HG02798 (cell line): ENCODE data around the gene SLC16A4.
"Not testable (repeated sequence)": the region's sequence is repeated elsewhere in the genome, so short reads cannot be mapped to it uniquely, and the experiment has no call there.

Experiments
- ATAC-seq: cut with Tn5 transposase; IDR thresholded peaks from one replicate; pipeline ENCODE4 v1.9.1; 2021; ENCODE audit warnings: mild to moderate bottlenecking; ENCODE audit not compliant: unreplicated experiment, poor library complexity

The SLC16A4 gene

DNA sequence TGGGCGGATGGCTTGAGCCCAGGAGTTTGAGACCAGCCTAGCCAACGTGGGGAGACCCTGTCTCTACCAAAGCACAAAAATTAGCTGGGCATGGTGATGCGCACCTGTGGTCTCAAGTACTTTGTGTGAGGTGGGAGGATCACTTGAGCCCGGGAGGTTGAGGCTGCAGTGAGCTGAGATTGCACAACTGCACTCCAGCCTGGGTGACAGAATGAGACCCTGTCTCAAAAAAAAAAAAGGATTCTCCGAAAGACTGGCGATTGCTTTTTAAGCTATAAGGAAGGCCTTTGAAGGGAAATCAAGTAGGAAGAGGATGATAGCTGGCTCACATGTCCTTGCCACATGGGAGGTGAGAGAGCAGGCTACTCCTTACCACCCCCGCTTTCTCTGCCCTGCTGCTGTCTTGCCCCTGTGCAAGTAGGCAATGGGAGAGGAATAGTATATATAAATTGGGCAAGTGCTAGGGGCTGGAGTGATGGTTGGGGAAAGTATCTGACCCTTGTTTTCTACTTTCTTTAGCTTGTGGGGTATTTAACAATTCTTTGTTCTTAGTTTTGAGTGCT lies 20.4 kb upstream of the SLC16A4 start:
- ATAC-seq, result no peak

DNA sequence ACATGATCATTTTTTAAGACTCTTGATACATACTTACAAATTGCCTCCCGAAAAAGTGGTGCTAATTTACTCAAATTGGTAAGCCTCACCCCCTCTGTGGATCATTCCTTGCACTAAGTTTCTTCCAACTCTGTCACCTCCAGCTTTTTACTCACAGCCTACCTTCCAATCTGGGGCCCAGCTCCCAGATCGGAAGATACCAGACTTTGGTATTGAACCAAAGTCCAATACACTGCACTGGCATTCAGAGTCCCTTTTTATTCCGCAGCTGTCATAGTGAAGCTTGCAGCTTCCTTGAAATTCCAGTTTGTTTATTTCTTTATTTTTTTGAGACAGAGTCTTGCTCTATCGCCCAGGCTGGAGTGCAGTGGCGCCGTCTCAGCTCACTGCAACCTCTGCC lies 18.5 kb upstream of the SLC16A4 start:
- ATAC-seq, result no peak

GRCh38 chr1:110408488-110408887 lies 17.7 kb upstream of the SLC16A4 start:
- no peak for ATAC-seq

- peak; percentile 91 for ATAC-seq
Measured at GRCh38 chr1:110407260-110408210, 16.7 kb upstream of the SLC16A4 start, which contains the start of gene LAMTOR5. Gene LAMTOR5 (minus strand): TSS chr1:110407694. CDS start chr1:110407620, 74 bp downstream.

GRCh38 chr1:110406407-110406806 lies 15.6 kb upstream of the SLC16A4 start:
- not testable (repeated sequence) for ATAC-seq

- ATAC-seq, result no peak
Measured at GRCh38 chr1:110404401-110404800, 13.6 kb upstream of the SLC16A4 start.

DNA sequence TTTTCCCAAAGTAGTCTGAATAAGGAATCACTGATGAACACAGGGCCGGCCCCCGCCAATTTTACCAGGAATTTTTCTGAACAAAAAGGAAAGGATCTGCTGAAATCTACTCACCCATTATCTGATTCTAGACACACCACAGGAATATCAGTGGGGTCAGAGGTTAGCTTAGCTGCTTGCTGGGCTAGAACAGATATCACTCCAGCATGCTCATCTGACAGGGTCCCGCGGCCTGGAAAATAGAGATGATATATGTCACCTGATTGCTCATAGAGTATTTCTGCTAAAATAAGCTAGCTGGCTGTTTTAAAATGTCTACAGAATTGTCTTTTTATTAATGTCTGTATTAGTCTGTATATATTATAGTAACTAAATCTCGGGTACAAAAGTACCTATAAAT lies 13.0 kb upstream of the SLC16A4 start:
- no peak for ATAC-seq

DNA sequence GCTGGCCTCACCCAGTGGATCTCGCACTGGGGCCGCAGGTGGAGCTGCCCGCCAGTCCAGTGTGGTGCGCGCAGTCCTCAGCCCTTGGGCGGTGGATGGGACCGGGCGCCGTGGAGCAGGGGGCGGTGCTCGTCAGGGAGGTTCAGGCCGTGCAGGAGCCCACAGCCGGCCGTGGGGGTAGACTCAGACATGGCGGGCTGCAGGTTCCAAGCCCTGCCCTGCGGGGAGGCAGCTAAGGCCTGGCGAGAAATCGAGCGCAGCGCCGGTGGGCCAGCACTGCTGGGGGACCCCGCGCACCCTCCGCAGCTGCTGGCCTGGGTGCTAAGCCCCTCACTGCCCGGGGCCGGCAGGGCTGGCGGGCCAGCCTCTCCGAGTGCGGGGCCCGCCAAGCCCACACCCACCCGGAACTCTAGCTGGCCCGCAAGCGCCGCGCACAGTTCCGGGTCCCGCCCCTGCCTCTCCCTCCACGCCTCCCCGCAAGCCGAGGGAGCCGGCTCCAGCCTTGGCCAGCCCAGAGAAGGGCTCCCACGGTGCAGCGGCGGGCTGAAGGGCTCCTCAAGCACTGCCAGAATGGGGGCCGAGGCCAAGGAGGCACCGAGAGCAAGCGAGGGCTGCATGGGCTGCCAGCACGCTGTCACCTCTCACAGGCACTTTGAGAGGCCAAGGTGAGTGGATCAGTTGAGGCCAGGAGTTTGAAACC lies 5.6 kb upstream of the SLC16A4 start:
- ATAC-seq, result not testable (repeated sequence)

DNA sequence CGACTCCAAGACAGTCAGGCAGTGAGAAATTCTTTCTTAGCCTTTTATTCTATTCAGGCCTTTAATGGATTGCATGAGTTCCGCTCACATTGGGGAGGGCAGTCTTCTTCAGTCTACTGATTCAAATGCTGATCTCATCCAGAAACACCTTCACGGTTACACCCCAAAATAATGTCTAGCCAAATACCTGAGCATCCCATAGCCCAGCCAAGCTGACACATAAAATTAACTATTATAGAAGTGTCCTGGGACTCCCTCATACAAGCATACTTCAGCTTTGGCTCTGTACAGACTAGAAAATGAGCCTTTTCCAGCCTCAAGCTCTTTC lies 3.6 kb upstream of the SLC16A4 start:
- ATAC-seq, result no peak

DNA sequence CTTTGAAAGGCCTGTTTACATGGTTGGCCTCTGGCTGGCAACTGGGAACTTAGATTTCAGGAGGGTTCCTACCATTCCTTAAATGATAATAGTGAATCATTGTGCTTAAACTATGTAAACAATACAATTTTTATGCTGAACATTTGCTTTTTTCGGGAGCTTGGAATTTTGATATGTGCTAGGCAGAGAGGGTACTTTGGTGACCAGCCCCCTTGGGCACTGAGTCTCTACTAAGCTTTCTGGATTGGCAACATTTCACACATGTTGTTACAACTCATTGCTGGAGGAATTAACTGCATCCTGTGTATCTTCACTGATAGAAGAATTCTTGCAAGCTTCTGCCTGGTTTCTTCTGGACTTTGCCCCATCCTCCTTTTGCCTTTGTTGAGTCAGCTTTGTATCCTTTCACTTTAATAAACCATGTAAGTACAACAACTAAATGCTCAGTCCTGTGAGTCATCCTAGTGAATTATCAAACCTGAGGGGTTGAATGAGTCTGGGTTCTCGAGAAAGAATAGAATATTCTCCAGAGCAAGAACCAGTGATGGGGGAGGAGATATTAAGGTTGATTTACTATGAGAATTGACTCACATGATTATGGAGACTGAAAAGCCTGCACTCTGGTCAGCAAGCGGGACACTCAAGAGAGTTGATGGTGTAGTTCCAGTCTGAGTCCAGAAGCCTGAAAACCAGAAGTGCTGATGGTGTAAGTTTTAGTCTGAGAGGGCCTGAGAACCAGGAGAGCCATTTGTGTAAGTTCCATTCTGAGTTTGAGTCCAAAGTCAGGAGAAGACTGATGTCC lies 3.1 kb upstream of the SLC16A4 start:
- no peak for ATAC-seq

DNA sequence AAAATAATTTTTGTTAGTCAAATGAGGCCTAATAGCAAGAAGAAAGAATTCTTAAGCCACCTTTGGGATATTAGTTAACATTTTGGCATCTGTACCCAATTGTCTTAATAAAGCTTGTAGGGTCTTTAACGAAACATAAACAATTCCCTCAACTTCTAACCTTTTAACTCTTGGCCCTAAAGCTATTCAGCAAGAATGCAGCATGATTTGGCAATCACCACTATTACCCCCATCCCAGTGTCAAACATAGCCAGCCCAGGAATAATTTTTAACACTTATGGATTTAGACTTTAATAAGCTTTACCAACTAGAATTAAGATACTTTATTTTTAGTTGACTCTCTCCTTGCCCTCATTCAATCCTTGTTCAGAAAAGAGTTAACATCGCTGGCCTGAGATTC lies 2.5 kb upstream of the SLC16A4 start:
- no peak for ATAC-seq

GRCh38 chr1:110390096-110390495 lies 730 bp downstream of the SLC16A4 start:
- ATAC-seq, result no peak

- no peak for ATAC-seq
Measured at GRCh38 chr1:110387048-110387754, 3.6 kb downstream of the SLC16A4 start.

DNA sequence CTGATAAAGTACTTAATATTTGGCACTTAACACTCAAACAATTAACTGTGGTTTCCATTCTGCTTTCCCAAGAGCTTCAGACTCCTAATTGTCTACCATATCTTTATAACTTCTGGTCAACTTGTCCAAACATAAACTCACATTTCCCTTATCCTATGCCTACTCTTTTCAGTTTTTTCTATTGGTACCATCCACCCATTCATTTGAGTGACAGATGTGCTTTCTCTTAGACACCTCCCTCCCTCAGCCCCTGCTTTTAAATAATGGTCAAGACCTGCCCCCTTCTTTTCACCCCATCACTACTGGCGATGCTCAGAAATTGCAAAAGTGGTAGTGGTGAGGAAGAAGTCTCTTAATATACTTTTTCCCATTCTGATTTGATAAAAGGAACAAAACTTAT lies 5.5 kb downstream of the SLC16A4 start:
- ATAC-seq, result no peak

- peak; percentile 67 for ATAC-seq
Measured at GRCh38 chr1:110384581-110385321, 6.1 kb downstream of the SLC16A4 start.

DNA sequence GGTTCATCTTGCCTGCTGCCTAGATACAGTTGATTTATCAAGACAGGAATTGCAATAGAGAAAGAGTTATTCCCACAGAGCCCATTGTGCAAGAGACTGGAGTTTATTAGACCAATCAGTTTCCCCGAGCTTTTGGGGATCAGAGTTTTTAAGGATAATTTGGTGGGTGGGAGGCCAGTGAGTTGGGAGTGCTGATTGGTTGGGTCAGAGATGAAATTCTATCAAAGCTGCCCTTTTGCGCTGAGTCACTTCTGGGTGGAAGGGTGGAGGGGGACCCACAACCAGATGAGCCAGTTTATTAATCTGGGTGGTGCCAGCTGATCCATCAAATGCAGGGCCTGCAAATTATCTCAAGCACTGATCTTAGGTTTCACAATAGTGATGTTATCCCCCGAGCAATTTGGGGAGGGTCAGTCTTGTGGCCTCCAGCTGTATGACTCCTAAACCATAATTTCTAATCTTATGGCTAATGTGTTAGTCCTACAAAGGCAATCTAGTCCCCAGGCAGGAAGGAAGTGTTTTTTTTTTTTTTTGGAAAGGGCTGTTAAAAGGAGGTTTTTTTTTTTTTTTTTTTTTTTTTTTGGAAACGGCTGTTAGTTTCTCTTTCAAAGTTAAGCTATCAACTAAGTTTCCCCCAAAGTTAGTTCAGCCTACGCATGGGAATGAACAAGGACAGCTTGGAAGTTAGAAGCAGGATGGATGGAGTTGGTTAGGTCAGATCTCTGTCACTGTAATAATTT lies 7.4 kb downstream of the SLC16A4 start:
- no peak for ATAC-seq

DNA sequence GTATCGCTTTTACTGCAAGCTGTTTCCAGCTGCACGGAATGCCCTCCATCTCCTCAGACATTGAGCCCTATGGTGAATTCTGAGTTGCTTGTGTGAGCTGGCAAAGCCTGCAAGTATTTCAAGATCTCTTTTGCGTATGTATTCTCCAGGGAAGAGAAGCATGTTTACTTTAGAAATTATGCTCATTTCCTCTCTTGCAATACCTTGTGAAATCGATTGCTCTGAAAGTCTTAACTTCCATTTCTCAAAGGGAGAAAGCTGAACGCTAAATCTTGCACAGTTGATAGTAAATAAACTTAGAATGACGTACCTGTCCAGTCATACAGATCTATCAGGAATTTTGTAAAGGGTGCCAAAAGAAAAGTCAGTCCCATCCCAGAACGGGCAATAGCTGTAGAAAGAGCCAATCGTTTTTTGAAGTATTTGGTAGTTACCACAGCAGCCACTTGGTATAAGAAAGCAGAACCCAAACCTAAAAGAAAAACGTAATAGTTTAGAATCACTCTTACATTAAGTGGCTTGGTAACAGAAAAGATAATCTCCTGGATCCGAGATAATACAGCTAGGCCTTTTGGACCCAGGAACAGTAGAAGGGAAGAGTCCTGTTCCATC lies 10.0 kb downstream of the SLC16A4 start:
- no peak for ATAC-seq

DNA sequence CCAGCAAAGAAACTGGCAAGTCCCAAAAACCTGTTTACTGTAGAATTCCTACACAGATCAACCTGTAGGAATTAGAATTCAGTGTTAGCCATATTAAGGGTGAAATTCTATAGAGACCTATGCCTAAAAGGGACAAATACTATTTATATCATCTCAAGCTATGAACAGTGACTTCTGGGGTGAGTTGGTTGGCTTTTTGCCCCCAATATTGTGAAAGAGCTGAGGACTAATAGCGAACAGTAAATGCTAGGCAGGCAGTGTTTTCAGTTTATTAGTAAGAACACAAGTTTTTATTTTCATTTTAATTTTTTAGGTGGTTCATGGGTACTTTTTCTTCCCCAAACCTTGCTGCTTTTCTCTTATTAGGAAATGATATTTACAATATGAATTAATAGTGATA lies 15.3 kb downstream of the SLC16A4 start:
- no peak for ATAC-seq
